PC-3 (cell line): ENCODE results near the gene OR51B6.

Experiments used
- CTCF ChIP-seq: fragments of 300-600 bp; sonication (generic); conservative IDR thresholded peaks from 2 replicates; pipeline ENCODE4 v1.5.1; 2017; ENCODE audit warnings: antibody characterized with exemption, low read depth, mild to moderate bottlenecking, low read length
- EZH2 ChIP-seq: fragments of 300-600 bp; sonication (generic); IDR thresholded peaks from one replicate; pipeline ENCODE4 v1.6.1; 2017; ENCODE audit warnings: antibody characterized with exemption, mild to moderate bottlenecking, low read length; ENCODE audit not compliant: unreplicated experiment
- EZH2phosphoT487 ChIP-seq: fragments of 300-600 bp; sonication (generic); IDR thresholded peaks from 2 replicates; pipeline ENCODE4 v1.6.1; 2018; ENCODE audit warnings: mild to moderate bottlenecking, antibody characterized with exemption, low read length, borderline replicate concordance

- TF ChIP-seq CTCF = no peak
- no peak for TF ChIP-seq EZH2phosphoT487
- TF ChIP-seq EZH2 = no peak
Observed at GRCh38 chr11:5343474-5344335, 7.6 kb upstream of the OR51B6 start, which contains the start of gene OR51B5.
